ENCODE data around the gene ASB8. TPM values are rescaled to one million over a fixed set of nuclear protein-coding genes. Genes with fewer than 3 reads are reported as not detected.

ASB8 gene
- polyA plus RNA-seq, 2 of the 4 experiments (the other 2 are of a cell fraction) = 16.2 to 25.6 TPM

GRCh38 chr12:48179466-48179865 is 22.2 kb upstream of the ASB8 start (continued):
- TF ChIP-seq USF2 (IDR thresholded peaks at IDR 0.05) = no peak
- no peak for TF ChIP-seq EP300 (IDR thresholded peaks at IDR 0.05)
- TF ChIP-seq NPAS2 (CRISPR knock-in tag; IDR thresholded peaks at IDR 0.05; ENCODE audit: borderline replicate concordance) = no peak

GRCh38 chr12:48177982-48178381 is 20.7 kb upstream of the ASB8 start:
- FAIRE-seq (no peak), DNase-seq (ENCODE audit: low read depth in 1 of 2, low spot score in 1 of 2) (no peak), ATAC-seq (no peak)
- ChIA-PET POLR2A (no interaction called here), CTCF (interaction anchor here (1.0 to 5.9 kb wide), 3 partner anchors 8 to 440 kb away, joined by 3 to 41 read pairs (median 3); no protein-coding TSS in a partner anchor)
- Histone ChIP-seq H3K4me1 (peaks cover 8% of the 10 kb centered on the region; the same call in 2 of the 3 replicates), H3K9me3 (no peaks in the 10 kb centered on the region), H3K4me2 (no peak overlapping the region), H3K4me3 (no peak overlapping the region), H3K27ac (no peak overlapping the region)
- no peak for TF ChIP-seq EHMT2 (IDR thresholded peaks at IDR 0.05; ENCODE audit: low read depth)
- TF ChIP-seq USF2 (IDR thresholded peaks at IDR 0.05) = no peak
- no peak for TF ChIP-seq RARB (CRISPR knock-in tag; IDR thresholded peaks at IDR 0.05)
- TF ChIP-seq REST (IDR thresholded peaks at IDR 0.05) = peak; percentile 20; the same call in 1 of the 2 replicates
- TF ChIP-seq PHF8 (IDR thresholded peaks at IDR 0.05; ENCODE audit: borderline replicate concordance, low read depth) = no peak
- no peak for TF ChIP-seq HMGXB4 (CRISPR knock-in tag; IDR thresholded peaks at IDR 0.05; ENCODE audit: borderline replicate concordance)
- TF ChIP-seq CHD2 (IDR thresholded peaks at IDR 0.05; ENCODE audit: low read length, partially characterized antibody) = no peak
- TF ChIP-seq ESRRA (IDR thresholded peaks at IDR 0.05; ENCODE audit: borderline replicate concordance, low read length) = no peak
- WGBS (ENCODE audit: missing lambda C conversion rate) = 8% methylated on average over 4 of the region's 4 CpGs

- ChIA-PET POLR2A (no interaction called here), CTCF (interaction anchor here (1.1 to 5.9 kb wide), 4 partner anchors 9 to 307 kb away, joined by 3 to 41 read pairs (median 6); no protein-coding TSS in a partner anchor)
- Histone ChIP-seq H3K4me3 (no peak overlapping the region), H3K9me3 (no peaks in the 10 kb centered on the region), H3K4me1 (0 out of 3 replicates have a peak, but pooled peaks cover 4% of the 10 kb centered on the region), H3K4me2 (peak overlapping the region; percentile 24; the same call in 1 of the 3 replicates), H3K27ac (no peak overlapping the region)
- ATAC-seq = no peak
- no peak for DNase-seq (ENCODE audit: low read depth in 1 of 2, low spot score in 1 of 2)
- no peak for FAIRE-seq
- no peak for TF ChIP-seq MAFK (IDR thresholded peaks at IDR 0.05; ENCODE audit: partially characterized antibody)
- TF ChIP-seq RAD21 (conservative IDR thresholded peaks at IDR 0.05 in 1 of 2, IDR thresholded peaks at IDR 0.05 in 1 of 2) = no peak
- no peak for TF ChIP-seq ZC3H11A (IDR thresholded peaks at IDR 0.05)
- no peak for TF ChIP-seq CBX2 (IDR thresholded peaks at IDR 0.05; ENCODE audit: borderline replicate concordance, low read depth)
- TF ChIP-seq FOXS1 (CRISPR knock-in tag; IDR thresholded peaks at IDR 0.05) = no peak
- TF ChIP-seq KDM5A (IDR thresholded peaks at IDR 0.05) = no peak
- TF ChIP-seq HEYL (CRISPR knock-in tag; IDR thresholded peaks at IDR 0.05) = no peak
- TF ChIP-seq CTCF (IDR thresholded peaks at IDR 0.05) = no peak
- no peak for TF ChIP-seq RNF2 (IDR thresholded peaks at IDR 0.05; ENCODE audit: borderline replicate concordance, low read depth)
Observed at GRCh38 chr12:48176417-48176751, 19.1 kb upstream of the ASB8 start.

Measured in A549 (cell line).